PFSK-1 (cell line): ENCODE measurements around the gene MIEN1.

ENCODE experiments used
- POLR2AphosphoS5 ChIP-seq: IDR thresholded peaks from 2 replicates; pipeline ENCODE4 v1.6.1; 2012; ENCODE audit warnings: low read depth, mild to moderate bottlenecking, control low read depth, low read length, moderate library complexity
- REST ChIP-seq, 2 experiments: IDR thresholded peaks; 2 replicates each; pipeline versions ENCODE4 v1.6.1 to v1.8.0; 2011 to 2012; ENCODE audit warnings: low read depth in 2 of 2, low read length in 2 of 2, control low read depth in 1 of 2, inconsistent platforms in 1 of 2, mild to moderate bottlenecking in 1 of 2, moderate library complexity in 1 of 2; ENCODE audit not compliant: insufficient read depth in 1 of 2
- SIN3A ChIP-seq: IDR thresholded peaks from 2 replicates; pipeline ENCODE4 v1.6.1; 2012; ENCODE audit warnings: mild to moderate bottlenecking, low read length, moderate library complexity, borderline replicate concordance; ENCODE audit not compliant: insufficient read depth
- TAF1 ChIP-seq: IDR thresholded peaks from 2 replicates; pipeline ENCODE4 v1.6.1; 2012; ENCODE audit warnings: low read length, control low read depth, borderline replicate concordance; ENCODE audit not compliant: insufficient read depth

- TF ChIP-seq REST (IDR thresholded peaks at IDR 0.05; ENCODE audit: insufficient read depth in 1 of 2, low read depth in 2 of 2, low read length in 2 of 2) (no peak), POLR2AphosphoS5 (no peak), TAF1 (no peak), SIN3A (no peak)
These were observed 32.4 kb downstream of the MIEN1 start for GRCh38 chr17:39697961-39698360.
